ENCODE measurements around the gene NPW.

The NPW gene

GRCh38 chr16:2019518-2019920, at the start of gene NPW:
Gene NPW (plus strand): TSS chr16:2019785.
- DNase-seq, result no peak

DNA sequence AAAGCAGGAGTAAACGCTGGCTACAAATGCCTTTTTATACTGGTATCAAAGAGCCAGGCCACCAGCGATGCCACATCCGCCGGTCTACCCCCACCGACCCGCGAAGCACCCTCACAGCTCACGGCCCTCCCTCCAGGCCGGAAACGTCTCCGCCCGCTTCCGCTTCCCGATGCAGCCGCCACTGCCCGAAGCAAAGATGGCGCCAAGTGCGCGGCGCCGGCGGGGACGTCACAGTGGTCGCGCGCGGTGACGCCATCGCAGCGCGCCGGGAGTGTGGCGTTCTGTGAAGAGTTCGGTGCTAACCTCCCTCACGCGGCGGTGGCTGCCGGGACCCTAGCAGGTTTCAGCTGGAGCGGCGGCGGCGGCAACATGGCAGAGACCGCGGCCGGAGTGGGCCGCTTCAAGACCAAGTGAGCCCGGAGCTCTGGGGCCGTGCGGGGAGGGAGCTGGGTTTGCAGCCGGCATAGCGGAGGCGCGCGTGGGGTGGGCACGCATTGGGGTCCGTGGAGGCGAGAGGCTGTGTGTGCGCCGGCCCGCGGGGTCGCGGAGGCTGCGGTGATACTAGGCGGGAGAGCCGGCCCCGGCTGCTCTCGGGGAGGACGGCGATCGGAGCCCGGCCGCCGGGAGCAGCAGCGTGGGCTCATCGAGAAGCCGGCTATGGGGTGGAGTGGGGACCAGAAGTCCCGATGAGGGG, 47.6 kb upstream of the NPW start, which contains the start of gene TBL3:
TSS of gene TBL3 (plus strand) at position 258 of the 694 bp plus-strand sequence. CDS start at position 370, 112 bp downstream.
- DNase-seq, result peak; percentile 90

GRCh38 chr16:1972490-1972877, 47.1 kb upstream of the NPW start:
- no peak for DNase-seq

- DNase-seq, result no peak
Measured at GRCh38 chr16:1973461-1974156, 46.0 kb upstream of the NPW start.

- no peak for DNase-seq
Measured at GRCh38 chr16:1974157-1975070, 45.2 kb upstream of the NPW start.

- DNase-seq, result no peak
Measured at GRCh38 chr16:1975432-1976215, 44.0 kb upstream of the NPW start.

- DNase-seq, result no peak
Measured at GRCh38 chr16:1976216-1976520, 43.4 kb upstream of the NPW start.

GRCh38 chr16:1976951-1977874, 42.4 kb upstream of the NPW start:
- no peak for DNase-seq

DNA sequence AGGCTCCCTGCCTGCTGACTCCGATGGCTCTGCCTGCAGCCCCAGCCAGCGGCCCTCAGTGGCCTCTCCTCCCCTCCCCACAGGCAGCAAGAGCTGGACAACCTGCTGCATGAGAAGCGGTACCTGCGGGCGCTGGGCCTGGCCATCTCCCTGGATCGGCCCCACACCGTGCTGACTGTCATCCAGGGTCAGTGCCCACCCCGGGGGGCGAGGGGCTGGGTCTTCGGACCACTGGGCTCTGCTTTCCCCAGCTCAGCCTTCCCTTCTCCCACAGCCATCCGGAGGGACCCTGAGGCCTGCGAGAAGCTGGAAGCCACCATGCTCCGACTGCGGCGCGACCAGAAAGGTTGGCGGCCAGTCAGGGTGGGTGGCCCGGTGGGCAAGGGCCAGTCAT, 41.7 kb upstream of the NPW start:
- no peak for DNase-seq

GRCh38 chr16:1978476-1979120, 41.0 kb upstream of the NPW start:
- no peak for DNase-seq

GRCh38 chr16:1979271-1980029, 40.1 kb upstream of the NPW start:
- DNase-seq, result no peak

- no peak for DNase-seq
Measured at GRCh38 chr16:1980030-1980769, 39.4 kb upstream of the NPW start.

- no peak for DNase-seq
Measured at GRCh38 chr16:1980770-1981087, 38.9 kb upstream of the NPW start.

GRCh38 chr16:1981398-1981836, 38.2 kb upstream of the NPW start, which contains the start of gene NOXO1:
Gene NOXO1 (minus strand): TSS chr16:1981469. CDS start chr16:1981179, 290 bp downstream.
- no peak for DNase-seq

DNA sequence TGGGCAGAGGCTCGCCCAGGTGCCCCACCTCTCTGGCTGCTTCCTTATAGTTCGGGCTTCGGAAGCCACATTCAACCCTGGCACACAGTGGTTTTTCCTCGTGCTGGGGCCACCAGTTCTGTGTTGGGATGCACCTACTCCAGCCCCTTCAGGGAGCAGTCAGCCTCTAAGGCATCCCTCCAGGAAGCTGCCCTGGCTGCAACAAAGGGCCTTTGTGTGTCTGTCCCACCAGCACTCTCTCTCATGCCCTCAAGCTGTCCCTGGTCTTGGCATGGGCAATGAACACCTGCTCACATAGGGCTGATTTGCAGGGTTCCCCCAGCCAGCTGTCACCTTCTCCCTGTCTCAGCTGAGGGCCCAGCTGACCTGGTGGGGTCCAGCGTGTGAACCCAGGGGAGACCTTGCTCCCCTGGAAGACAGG, 37.6 kb upstream of the NPW start:
- DNase-seq, result no peak

- DNase-seq, result no peak
Measured at GRCh38 chr16:1982991-1983543, 36.5 kb upstream of the NPW start.

- peak; percentile 94 for DNase-seq
Measured at GRCh38 chr16:1983544-1984346, 35.8 kb upstream of the NPW start, which contains the start of gene GFER. Gene GFER (plus strand): TSS chr16:1984193. CDS start chr16:1984219, 26 bp downstream.

Measured in T1000 (cell line).